B cell (primary cell): ENCODE data around the gene CRAMP1. TPM values are rescaled to one million over a fixed set of nuclear protein-coding genes. Genes with fewer than 3 reads are reported as not detected.

Experiments used
- ATAC-seq: fragments of 200-7000 bp; cut with Tn5 transposase; one replicate; pipeline ENCODE4 v1.10.0; 2021; ENCODE audit warnings: low read depth, mild to moderate bottlenecking, moderate number of reproducible peaks, moderate library complexity
- CTCF ChIA-PET: fragments of 350-600 bp; sonication (Branson Sonifier 250); formaldehyde crosslinking; loops from one replicate; lab custom pipeline; 2021; ENCODE audit warnings: antibody characterized with exemption, inconsistent platforms; lab: Charles Lee
- POLR2A ChIA-PET: fragments of 350-600 bp; sonication (Branson Sonifier 250); formaldehyde crosslinking; loops from one replicate; lab custom pipeline; 2021; ENCODE audit warnings: antibody characterized with exemption; lab: Charles Lee
- DNase-seq: peaks from one replicate; pipeline ENCODE4 v3.0.0; 2013
- H2AFZ ChIP-seq: 2 replicates; pipeline ENCODE4 v1.6.1; 2012; ENCODE audit warnings: mild to moderate bottlenecking, low read depth, low read length; ENCODE audit not compliant: insufficient read depth, poor library complexity, severe bottlenecking
- H3K27ac ChIP-seq, 2 donors: 1 replicate in 1 of 2; 2 replicates in 1 of 2; pipeline ENCODE4 v1.5.1; 2012 to 2013; ENCODE audit warnings: low read length in 2 of 2, mild to moderate bottlenecking in 2 of 2, moderate library complexity in 1 of 2
- H3K27me3 ChIP-seq, 4 experiments: fragments of 200-600 bp in 1 of 4; sonication (generic) in 1 of 4; replicated peaks in 1 of 4; 1 replicate in 2 of 4; 2 replicates in 2 of 4; pipeline versions ENCODE4 v1.6.1 to v1.7.0; 2013 to 2016; ENCODE audit warnings: low read length in 3 of 4, mild to moderate bottlenecking in 2 of 4, mixed read lengths in 1 of 4, moderate library complexity in 1 of 4; ENCODE audit not compliant: insufficient read depth in 4 of 4, control insufficient read depth in 3 of 4; ENCODE audit errors: control extremely low read depth in 1 of 4
- H3K36me3 ChIP-seq, 2 experiments: replicated peaks in 1 of 2; 1 replicate in 1 of 2; 2 replicates in 1 of 2; pipeline versions ENCODE4 v1.6.1 to v1.7.1; 2013; ENCODE audit warnings: low read length in 1 of 2; ENCODE audit not compliant: insufficient read depth in 2 of 2, control insufficient read depth in 1 of 2; ENCODE audit errors: control extremely low read depth in 1 of 2, extremely low read depth in 1 of 2
- H3K4me1 ChIP-seq, 2 donors: fragments of 200-600 bp in 1 of 2; sonication (generic) in 1 of 2; 1 replicate in 1 of 2; 2 replicates in 1 of 2; pipeline versions ENCODE4 v1.5.1 to v1.6.1; 2013 to 2017; ENCODE audit warnings: low read length in 2 of 2; ENCODE audit not compliant: control insufficient read depth in 2 of 2, insufficient read depth in 2 of 2
- H3K4me2 ChIP-seq: replicated peaks from 2 replicates; pipeline ENCODE3; 2012; ENCODE audit warnings: mild to moderate bottlenecking, low read depth, low read length; ENCODE audit not compliant: poor library complexity, severe bottlenecking
- H3K4me3 ChIP-seq, 5 experiments: fragments of 200-600 bp in 1 of 5; sonication (generic) in 1 of 5; 1 replicate in 3 of 5; 2 replicates in 2 of 5; pipeline versions ENCODE4 v1.5.1 to v1.7.0; 2011 to 2016; ENCODE audit warnings: low read length in 4 of 5, mild to moderate bottlenecking in 4 of 5, low read depth in 2 of 5, control low read depth in 1 of 5, moderate library complexity in 1 of 5; ENCODE audit not compliant: insufficient read depth in 1 of 5; ENCODE audit errors: control extremely low read depth in 1 of 5, extremely low read depth in 1 of 5
- H3K79me2 ChIP-seq: fragments of 200-600 bp; sonication (generic); one replicate; pipeline ENCODE4 v1.6.0; 2016; ENCODE audit warnings: low read length; ENCODE audit not compliant: control insufficient read depth, insufficient read depth
- H3K9ac ChIP-seq: fragments of 200-600 bp; sonication (generic); 2 replicates; pipeline ENCODE4 v1.6.1; 2017; ENCODE audit warnings: mild to moderate bottlenecking, low read length, moderate library complexity
- H3K9me3 ChIP-seq, 3 donors: one replicate each; pipeline versions ENCODE4 v1.6.1 to v1.7.1; 2013; ENCODE audit warnings: low read length in 2 of 3; ENCODE audit not compliant: control insufficient read depth in 2 of 3, insufficient read depth in 1 of 3; ENCODE audit errors: control extremely low read depth in 1 of 3
- H4K20me1 ChIP-seq: 2 replicates; pipeline ENCODE4 v1.6.0; 2012; ENCODE audit warnings: mild to moderate bottlenecking, low read length; ENCODE audit not compliant: insufficient read depth, control insufficient read depth, poor library complexity, severe bottlenecking
- H3K27ac Mint-ChIP-seq: one replicate; pipeline ENCODE4 v1.8.0; 2021; ENCODE audit warnings: mixed read lengths
- H3K27me3 Mint-ChIP-seq: one replicate; pipeline ENCODE4 v1.8.0; 2021; ENCODE audit warnings: mixed read lengths
- H3K4me1 Mint-ChIP-seq: one replicate; pipeline ENCODE4 v1.8.0; 2021; ENCODE audit warnings: mixed read lengths
- H3K4me3 Mint-ChIP-seq: one replicate; pipeline ENCODE4 v1.8.0; 2021; ENCODE audit warnings: mixed read lengths
- H3K9me3 Mint-ChIP-seq: one replicate; pipeline ENCODE4 v1.8.0; 2022; ENCODE audit warnings: mixed read lengths; ENCODE audit not compliant: insufficient read depth
- EZH2 ChIP-seq: IDR thresholded peaks from 2 replicates; pipeline ENCODE4 v1.6.1; 2012; ENCODE audit warnings: borderline replicate concordance, low read depth, mild to moderate bottlenecking, moderate library complexity, low read length; ENCODE audit not compliant: insufficient read depth, poor library complexity, severe bottlenecking
- WGBS: methylation state at CpG from one replicate; pipeline ENCODE4 v1.1.5; 2013; ENCODE audit warnings: missing lambda C conversion rate; ENCODE audit not compliant: insufficient coverage; 5-methylcytosine and 5-hydroxymethylcytosine counted together
- intact Hi-C: fragments of 100-400 bp; cut with micrococcal nuclease; formaldehyde crosslinking; loops from one replicate; pipeline ENCODE4 v1.10.0; 2022
- polyA plus RNA-seq: library from polyadenylated mRNA; depleted of rRNA; stranded (reverse); fragments of >200 nt; gene quantifications from 2 replicates; pipeline ENCODE4 v1.2.3, GENCODE V29; 2012
- total RNA-seq, 2 donors: library from RNA; stranded (reverse); fragments of 120-200 nt in 1 of 2; gene quantifications; 1 replicate in 1 of 2; 2 replicates in 1 of 2; pipeline versions ENCODE4 v1.2.3 to v1.2.4, GENCODE V29; 2013 to 2022
- TF ChIP-seq, protein P1 (sequence below): fragments of 200-600 bp; IDR thresholded peaks from one replicate; pipeline ENCODE4 v1.8.0; 2022; ENCODE audit warnings: antibody characterized with exemption, mild to moderate bottlenecking

The CRAMP1 gene
- total and polyA plus RNA-seq, 2 donors (not counting 1 experiment from before 2014, with no cell fraction given): 21.0 to 33.9 TPM

DNA sequence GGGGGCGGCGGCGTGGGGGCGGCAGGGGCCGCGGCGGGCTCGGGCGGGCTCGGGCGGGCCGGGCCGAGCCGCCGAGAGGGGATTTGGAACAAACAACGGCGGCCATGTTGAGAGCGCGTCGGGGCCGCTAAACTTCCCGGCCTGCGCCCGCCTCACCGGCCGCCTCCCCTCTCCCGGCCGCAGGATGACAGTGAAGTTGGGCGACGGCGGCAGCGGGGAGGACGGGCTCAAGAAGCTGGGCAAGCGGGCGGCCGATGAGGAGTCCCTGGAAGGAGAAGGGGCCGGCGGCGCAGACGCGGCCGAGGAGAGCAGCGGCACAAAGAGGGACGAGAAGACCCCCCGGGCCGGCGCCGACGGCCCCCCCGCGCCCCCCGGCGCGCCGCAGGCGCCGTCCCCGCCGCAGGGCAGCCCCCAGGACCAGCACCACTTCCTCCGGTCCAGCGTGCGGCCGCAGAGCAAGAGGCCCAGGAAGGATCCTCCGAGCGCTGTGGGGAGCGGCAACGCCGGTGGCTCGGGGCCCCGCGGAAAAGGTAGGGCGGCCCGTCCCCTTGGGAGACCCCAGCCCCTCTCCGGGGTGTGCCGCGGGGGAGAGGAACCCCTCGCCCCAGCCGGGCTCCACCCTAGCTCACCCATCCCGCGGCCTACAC, 2.4 kb downstream of the CRAMP1 start:
- H3K79me2 ChIP-seq: peaks cover 56% of the 10 kb centered on the region
- no peak overlapping the region for H3K27ac ChIP-seq
- intact Hi-C loops: loop anchor here (5.0 to 10.0 kb wide), 6 partner anchors 93 to 1212 kb away; partner anchors contain the start of genes CCDC78, DECR2, FAHD1 and HAGH

More for the DNA sequence above, 2.4 kb downstream of the CRAMP1 start:
- peaks cover 0 to 16% (median 6%) of the 10 kb centered on the region in 4 experiments for H3K27me3 ChIP-seq
- H2AFZ ChIP-seq: peak overlapping the region; percentile 52
- H3K4me2 ChIP-seq: peak overlapping the region; percentile 91
- H3K27ac Mint-ChIP-seq: peak overlapping the region; percentile 37
- ChIA-PET CTCF (interaction anchor here (1.4 to 1.5 kb wide), 2 partner anchors 63 to 109 kb away, joined by 3 to 5 read pairs; partner anchors contain the start of gene JPT2), POLR2A (no interaction called here)
- peaks cover 35 to 47% of the 10 kb centered on the region in 2 donors for H3K4me1 ChIP-seq
- ATAC-seq (no peak), DNase-seq (peak; percentile 55)
- H3K9me3 ChIP-seq: peaks cover 0 to 14% (median 7%) of the 10 kb centered on the region in 3 donors
- peaks cover 39% of the 10 kb centered on the region for H3K4me1 Mint-ChIP-seq
- H3K4me3 Mint-ChIP-seq: peak overlapping the region; percentile 84
- H3K9ac ChIP-seq: peak overlapping the region; percentile 60
- H4K20me1 ChIP-seq: peaks cover 45% of the 10 kb centered on the region
- H3K4me3 ChIP-seq: peak overlapping the region; percentile 3 to 75 (median 52)
- WGBS: under 1% methylated on average over 77 of the region's 80 CpGs
- TF ChIP-seq, protein P1, sequence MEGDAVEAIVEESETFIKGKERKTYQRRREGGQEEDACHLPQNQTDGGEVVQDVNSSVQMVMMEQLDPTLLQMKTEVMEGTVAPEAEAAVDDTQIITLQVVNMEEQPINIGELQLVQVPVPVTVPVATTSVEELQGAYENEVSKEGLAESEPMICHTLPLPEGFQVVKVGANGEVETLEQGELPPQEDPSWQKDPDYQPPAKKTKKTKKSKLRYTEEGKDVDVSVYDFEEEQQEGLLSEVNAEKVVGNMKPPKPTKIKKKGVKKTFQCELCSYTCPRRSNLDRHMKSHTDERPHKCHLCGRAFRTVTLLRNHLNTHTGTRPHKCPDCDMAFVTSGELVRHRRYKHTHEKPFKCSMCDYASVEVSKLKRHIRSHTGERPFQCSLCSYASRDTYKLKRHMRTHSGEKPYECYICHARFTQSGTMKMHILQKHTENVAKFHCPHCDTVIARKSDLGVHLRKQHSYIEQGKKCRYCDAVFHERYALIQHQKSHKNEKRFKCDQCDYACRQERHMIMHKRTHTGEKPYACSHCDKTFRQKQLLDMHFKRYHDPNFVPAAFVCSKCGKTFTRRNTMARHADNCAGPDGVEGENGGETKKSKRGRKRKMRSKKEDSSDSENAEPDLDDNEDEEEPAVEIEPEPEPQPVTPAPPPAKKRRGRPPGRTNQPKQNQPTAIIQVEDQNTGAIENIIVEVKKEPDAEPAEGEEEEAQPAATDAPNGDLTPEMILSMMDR: no peak
- TF ChIP-seq EZH2: no peak
- no peaks in the 10 kb centered on the region for H3K9me3 Mint-ChIP-seq
- H3K27me3 Mint-ChIP-seq: peaks cover 9% of the 10 kb centered on the region
- peaks cover 0 to 21% of the 10 kb centered on the region in 2 experiments for H3K36me3 ChIP-seq
